Stimulated activated CD8-positive, alpha-beta memory T cell treated with anti-CD3 and anti-CD28 coated beads, Interleukin-4, amount 100 ng/mL, for 24 hours (primary cell): ENCODE data around the gene GEMIN8.

Source experiments
- DNase-seq: peaks from one replicate; pipeline ENCODE4 v3.0.0-alpha.2; 2020; ENCODE audit warnings: low read depth

Gene GEMIN8, protein sequence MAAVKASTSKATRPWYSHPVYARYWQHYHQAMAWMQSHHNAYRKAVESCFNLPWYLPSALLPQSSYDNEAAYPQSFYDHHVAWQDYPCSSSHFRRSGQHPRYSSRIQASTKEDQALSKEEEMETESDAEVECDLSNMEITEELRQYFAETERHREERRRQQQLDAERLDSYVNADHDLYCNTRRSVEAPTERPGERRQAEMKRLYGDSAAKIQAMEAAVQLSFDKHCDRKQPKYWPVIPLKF

DNA sequence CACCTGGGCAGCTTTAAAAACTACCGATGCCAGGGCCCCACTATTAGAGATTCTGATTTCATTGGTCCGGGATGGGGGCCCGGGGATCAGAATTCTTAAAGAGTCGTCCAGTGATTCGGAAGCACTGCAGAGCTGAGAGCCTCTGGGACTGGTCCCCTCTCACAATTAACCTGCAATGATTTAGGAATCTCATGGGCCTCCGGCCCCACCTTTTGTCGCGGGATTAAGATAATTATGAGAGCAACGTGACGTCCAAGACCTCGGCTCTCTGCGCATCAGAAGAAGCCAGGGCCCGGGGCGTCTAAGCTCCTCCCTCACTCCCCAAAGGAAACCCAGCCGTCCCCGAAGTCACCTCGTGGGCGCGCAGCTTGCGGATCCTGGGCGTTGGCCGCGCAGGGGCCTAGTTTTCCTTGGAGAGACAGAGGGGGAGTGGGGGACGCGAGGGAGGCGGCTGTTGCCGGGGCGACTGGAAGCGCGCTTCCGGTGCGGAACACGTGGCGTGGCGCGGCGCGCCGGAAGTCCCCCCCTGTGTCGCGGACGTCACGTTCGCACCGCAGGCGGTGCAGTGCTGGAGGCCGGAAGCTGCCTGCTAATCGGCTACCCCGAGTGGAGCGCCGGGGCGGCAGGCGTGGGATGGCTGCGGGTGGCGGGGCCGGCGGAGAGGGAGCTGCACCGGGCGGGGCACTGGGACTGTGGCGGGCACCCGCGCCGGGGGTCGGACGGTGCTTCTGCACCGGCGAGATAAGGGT, at the start of gene GEMIN8:
Gene GEMIN8 (minus strand): TSS at position 468 of the 749 bp plus-strand sequence. CDS start 8,414 bp downstream, outside the sequence.
- peak; percentile 87 for DNase-seq

DNA sequence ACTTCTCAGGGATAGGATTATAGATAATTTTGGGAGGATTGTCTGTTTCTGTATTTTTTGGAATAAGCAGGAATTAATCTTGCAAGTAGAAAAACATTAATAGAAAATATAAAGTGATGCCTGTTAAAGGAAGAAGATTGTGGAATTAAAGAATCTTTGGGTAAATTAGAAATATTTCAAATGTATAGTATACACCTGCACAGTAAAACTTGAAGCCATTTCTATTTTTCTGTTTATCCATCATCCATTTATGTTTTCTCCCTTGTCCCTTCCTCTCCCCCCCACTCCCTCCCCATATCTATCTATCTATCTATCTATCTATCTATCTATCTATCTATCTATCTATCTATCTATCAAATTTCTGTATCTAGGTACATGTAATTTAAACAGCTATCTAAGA, 46.9 kb upstream of the GEMIN8 start:
- DNase-seq: no peak

DNA sequence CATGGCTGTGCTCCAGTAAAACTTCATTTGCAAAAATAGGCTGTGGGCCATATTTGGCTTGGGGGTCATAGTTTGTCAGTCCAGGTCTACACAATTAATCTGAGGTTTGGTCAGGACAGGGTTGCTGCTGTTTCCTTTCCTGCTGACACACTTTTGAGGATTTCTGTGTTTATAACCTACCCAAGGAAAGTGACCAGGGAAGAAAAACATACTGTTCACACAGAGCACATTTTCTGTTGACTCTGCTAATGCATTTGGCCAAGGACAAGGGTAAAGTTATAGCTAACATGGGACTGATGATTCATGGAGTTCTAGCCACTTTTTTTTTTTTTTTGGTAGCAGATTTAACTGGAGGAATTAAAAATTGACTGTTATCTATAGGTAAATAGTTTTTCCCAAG, 43.9 kb upstream of the GEMIN8 start:
- no peak for DNase-seq

DNA sequence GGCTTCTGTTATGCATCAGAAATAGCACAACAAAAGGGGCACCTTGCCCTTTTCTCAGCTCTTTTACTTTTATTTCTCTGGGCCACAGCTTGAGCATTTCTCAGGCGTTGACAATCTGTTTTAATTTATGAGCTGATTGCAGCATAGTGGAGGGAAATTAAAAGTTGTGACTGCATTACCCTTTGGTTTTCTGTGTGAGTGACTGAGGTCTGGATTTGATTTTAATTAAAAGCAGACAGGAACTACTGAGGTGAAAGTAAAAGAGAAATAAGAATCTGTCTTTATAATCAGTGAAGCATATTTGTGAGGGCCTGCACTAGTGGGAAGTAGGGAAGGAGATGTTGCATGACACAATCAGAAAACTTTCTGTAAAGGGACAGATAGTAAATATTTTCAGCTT, 43.4 kb upstream of the GEMIN8 start:
- no peak for DNase-seq

DNA sequence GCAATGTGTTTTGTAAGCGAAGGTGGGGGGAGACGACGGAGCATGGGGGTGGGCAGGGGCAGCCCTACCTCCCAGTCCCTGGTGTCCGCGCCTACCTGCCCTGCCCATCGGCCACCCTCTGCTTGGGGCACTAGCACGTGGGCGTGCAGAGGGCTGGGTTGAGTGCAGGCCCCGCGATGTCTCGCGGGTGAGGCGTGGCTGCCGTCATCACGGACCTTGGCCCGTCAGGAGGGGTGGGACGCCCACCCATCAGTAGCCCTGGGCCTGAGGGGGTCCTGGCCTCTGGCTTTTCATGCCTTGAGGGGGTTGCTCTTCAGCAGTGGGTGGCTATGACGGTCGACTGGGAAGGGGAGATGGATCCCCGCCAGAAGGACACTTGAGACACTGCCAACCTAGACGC, 36.1 kb upstream of the GEMIN8 start:
- DNase-seq: no peak

DNA sequence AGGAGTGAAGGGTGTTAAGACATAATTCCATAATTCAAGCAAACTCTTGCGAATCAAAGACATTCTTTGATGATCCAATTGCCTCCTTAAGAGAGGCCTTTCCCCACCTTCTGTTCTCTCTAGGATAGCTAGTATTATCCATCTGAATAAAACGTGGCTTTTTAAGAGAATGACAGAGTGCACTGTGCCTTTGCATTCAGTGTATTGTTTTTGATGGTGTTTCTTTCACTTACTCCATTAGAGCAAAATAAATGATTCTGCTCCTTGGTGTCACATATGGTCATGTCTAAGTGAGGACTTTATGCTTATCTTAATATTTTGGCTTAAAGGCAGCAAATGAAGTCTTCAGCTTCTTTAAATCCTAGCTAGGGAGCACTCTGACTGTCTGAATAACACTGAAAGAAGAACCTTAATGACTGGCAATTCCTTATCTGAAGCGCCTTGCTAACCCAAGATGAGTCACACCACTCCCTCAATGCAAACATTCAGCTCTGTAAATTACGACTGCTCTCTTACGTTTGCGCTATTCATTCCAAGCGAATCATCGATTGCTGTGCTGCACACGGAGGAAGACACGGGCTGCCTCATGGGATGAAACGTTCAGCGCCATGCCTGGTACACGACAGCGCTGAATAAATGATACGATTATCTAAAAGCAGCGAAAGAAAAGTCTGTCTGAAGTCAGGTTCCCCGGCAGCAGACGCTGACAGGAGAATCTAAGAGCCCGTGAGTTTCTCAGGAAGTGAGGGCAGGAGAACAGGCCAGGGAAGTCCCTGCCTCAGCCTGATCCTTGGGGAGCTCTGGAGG, 35.1 kb upstream of the GEMIN8 start:
- no peak for DNase-seq

DNA sequence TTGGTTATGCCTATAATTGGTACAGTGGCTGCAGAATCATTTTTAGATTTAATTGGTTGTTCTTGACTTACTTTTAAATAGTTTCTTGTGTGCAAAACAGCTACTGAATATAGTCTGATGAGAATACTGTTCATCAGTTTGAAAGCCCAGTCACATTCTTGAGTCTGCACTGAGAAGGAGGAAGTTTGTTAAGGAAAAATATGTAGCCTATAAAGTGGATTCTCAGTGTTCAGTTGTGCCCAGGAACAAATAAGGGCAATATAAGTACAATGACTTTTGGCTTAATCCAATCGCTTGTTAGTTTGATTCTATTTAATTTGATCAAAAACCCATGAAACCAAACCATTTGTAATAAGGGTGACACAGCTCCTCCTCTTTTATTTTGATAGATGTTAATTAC, 32.8 kb upstream of the GEMIN8 start:
- DNase-seq: no peak

DNA sequence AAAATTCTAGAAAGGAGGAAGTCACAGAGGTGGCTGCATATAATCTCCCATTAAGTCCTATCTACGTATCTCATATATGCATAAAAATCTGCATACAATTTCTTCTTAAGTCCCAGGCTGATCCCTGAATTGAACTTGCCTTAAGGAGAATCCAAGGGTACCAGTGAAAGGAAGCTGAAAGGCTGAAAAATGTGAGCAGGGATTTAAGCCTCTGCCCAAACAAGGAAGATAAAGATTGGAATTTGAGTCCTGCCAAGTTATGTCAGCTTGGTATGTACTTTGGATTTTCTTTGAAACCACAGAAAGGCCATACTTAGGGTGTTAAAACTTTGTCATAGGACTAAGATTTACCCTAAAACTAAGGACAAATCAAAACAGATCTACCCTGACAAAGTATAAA, 26.5 kb upstream of the GEMIN8 start:
- DNase-seq: no peak

DNA sequence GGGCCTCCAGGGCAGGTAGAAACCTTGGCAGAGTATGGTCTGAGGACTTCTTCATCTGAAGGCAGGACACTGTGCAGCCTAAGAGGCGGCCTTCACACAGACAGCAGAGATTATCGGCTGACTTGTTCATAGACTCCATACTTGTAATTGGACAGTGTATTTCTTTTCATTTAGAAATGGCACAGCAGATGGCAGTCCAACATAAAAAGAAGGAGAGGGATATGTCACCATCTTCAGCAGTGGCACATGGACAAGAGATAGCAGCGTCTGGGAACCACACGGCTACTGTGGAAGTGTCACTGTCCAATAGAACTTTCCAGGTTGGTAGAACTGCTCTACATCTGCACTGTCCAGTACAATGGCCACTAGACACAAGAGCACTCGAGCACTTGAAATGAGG, 21.7 kb upstream of the GEMIN8 start:
- DNase-seq: no peak

DNA sequence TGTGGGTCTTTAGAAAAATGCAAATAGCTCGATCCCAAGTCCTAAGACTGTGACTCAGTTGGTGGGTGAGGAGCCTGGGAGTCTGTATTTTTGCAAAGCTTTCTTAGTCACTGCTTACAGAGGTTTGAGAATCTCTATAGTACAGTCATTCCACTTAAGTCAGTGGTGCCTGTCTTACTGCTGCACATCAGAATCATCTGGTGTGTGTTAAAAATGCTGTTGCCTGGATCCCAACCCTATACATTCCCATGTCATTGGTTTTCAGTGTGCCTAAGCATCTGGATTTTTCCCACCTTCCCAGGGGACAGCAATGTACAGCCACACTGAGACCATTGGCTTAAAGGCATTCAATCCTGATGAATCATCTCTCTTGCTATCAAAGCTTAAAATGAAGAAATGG, 21.0 kb upstream of the GEMIN8 start:
- no peak for DNase-seq

DNA sequence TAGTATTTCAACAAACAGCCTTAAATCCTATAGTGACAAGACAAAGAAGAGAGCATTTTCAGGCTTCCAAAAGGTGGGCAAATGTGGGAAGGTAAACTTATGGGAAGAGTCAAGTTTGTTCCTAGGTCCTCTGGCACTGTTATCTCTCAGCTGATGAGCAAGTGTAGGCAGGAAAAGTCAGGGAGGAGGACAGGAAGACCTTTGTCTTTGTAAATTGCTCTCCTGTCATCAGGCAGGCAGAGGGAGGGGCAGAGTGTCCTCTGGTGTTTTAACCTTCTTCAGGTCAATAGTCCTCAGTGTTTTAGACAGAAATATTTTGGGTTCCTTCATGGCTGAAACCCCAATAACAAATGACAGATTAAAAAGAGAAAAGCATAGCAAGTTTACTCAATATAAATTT, 13.5 kb upstream of the GEMIN8 start:
- no peak for DNase-seq

DNA sequence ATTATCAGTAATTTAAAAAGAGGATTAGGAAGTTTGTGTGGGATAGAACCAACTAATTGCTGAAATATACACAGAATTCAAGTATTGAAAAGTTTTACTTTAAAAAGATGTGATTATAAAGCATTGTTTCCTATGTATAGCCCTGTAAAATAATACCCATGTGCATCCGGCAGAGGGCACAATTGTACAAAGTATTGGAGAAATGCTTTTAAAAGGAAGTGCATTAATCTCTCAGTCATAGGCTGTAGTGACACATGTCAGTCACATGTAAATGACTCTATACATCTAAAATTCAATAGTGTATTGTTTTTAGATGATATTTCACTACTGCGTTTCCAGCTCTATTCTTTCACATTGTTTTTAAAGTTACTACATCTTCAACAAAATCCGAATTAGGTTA, 9.7 kb upstream of the GEMIN8 start:
- peak; percentile 38 for DNase-seq

DNA sequence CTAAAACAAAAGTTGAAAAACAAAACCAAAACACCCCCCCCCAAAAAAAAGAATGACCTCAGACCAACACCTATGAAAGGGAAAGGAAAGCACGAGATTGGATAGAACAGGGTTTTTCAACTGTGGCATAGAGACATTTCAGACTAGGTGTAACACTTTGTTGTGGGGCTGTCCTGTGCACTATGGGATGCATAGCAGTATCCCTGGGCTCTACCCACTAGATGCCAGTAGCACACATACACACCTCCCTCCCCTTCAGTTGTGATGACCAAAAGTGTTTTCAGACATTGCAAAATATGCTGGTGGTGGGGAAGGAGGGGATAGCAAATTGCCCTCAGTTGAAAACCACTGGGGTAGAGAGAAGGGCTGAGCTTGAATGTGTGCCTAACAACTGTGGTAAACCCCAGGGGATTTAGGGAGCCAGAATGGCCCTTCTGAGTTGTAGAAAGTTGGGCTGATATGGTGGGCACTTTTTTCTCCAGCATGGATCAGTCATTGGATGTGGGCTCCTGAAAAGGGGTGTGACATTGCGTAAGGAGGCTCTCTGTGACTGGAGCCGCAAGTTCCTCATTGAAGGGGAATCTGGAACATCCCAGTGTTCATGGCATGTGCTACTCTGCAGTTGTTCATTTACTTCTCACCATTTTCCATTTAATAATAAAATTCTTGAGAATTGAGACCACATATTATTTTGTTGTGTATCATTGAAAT, 8.8 kb upstream of the GEMIN8 start:
- no peak for DNase-seq

DNA sequence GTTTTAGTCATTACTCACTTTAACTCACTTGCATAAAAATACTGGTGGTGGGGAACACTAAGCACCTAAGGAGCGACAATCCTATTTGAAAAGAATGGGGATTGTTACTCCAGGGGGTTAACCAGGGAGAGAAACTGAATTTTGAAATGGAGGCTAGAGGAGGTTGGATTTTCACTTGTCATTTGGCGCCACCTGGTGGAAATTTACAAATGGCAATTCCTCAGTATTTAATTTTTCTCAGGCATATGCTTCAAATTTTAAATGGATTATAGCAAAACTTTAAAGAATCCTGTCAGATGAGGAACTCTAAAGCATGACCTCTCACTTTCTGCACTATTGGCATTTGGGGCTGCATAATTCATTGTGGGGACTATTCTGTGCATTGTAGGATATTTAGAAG, 2.7 kb upstream of the GEMIN8 start:
- DNase-seq: peak; percentile 30

DNA sequence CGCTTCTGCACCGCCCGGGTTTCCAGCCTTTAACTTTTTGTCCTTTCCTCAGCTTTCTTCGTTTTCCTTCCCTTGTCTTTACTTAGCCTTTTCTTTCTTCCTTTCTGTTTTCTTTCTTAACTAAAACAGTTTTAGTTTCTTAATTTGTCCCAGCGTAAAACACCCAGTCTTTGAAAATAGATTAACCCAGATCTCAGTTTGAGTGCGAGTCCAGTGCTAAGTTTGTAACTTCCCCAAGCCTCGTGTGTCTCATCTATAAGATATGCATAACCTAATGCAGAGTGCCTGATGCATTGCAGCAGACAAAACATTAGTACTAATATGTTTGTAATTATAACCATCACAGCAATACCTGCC, 460 bp upstream of the GEMIN8 start:
- DNase-seq: no peak

DNA sequence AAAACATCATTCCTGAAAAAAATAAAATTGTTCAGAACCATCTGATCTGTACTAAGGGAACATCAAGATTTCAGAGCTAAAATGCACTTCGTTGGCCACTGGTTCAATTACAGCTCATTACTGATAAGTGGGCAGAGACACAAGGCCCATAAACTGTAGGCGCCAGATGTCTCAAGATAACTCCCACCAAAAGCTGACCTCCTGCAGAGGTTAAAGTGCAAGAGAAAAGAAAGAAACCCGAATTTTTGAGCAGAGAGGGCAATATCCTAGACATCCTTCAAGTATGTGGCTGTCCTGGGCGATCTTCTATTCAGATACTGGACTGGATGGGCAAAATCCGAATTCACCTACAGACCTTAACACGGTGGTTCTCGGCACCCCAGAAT, 660 bp downstream of the GEMIN8 start:
- no peak for DNase-seq

DNA sequence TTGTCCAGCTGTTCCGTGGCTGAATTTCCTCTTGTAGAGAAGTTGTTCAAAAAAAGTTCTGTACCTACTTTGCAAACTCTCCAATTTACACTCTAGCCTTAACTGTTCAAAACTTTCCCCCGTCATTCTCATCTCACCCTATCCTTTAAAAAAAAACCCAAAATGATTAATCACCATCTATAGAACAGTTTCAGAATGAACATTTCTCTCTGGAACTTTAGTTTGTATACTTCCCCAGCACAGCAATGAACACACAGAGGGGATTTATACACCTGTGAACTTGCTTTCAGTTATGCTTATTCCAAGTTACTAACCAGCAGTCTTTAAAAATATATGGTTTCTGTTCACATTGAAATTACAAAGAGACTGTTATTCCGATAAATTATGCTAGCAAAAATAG, 1.2 kb downstream of the GEMIN8 start:
- DNase-seq: no peak

DNA sequence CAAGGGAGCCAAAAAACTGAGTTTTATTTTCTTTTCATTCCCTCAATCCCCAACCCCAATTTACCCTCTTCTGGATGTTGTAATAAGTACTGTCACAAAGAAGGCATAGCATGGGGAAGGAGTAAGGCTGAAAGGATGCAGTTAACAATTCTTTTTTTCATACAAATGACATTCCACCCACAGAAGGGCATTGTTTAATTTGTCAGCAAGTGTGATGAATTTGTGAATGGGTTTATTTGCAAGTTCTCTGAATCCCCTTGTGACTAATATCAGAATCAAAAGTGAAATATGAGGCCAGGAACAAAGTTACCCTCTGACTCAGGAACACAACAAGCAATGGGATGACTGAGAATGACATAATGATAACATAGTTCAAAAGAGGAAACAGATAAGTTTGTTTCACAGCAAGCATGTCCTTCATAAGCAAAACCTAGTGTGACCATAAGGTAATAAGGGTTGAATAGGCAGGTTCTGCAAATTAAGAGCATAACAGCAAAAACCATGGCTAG, 2.1 kb downstream of the GEMIN8 start:
- no peak for DNase-seq

DNA sequence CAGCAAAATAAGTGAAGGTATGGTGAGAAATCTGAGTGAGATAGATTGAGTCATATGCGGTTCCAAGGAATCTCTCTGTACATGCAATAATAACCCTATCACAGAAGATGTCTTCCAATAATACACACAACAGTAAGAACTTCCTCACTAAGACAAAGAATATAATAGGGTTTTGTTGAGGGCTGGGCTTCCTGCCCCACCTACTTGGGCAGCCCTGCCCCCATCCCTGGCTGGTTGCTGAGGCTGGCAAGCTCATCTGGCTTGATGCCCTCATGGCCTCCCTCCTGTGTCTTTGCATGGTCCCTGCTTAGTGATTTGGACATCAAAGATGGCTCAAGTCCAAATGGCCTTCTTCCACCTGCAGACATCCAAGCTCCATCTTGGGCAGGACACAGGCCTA, 2.7 kb downstream of the GEMIN8 start:
- no peak for DNase-seq

DNA sequence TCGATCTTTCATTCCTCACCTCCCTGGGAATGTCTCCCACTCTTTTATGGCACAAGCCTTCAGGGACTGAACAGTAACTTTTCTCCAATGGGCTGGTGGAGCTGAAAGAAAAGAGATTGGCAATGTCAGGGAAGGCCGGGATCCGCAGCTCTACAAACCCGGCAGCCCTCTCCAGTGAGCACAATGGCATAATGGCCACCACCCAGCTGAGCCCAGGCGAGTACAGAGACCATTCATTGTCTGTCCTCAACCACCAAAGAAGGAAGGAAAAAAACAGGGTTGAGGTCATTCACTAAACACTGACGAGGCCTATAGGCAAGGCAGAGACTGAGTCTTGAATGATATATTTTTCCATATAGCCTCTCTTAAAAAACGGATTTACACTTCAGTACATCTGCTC, 3.6 kb downstream of the GEMIN8 start:
- no peak for DNase-seq

DNA sequence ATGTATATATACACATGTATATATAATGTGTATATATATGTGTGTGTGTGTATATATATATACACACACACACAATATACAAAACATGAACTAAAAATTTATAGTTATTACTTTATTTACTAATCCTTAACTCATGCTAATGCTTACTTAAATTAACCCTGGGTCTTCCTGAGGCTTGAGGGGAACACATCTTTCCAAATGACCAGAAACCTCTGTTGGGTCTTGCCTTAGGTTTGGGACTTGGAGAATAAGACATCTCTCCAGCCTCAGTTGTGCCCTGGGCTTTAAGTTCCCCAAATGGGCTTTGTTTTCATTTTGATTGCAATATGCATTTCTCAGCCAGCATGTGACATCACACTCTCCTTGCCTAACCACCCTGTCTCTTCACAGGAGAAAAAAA, 7.7 kb downstream of the GEMIN8 start:
- no peak for DNase-seq

DNA sequence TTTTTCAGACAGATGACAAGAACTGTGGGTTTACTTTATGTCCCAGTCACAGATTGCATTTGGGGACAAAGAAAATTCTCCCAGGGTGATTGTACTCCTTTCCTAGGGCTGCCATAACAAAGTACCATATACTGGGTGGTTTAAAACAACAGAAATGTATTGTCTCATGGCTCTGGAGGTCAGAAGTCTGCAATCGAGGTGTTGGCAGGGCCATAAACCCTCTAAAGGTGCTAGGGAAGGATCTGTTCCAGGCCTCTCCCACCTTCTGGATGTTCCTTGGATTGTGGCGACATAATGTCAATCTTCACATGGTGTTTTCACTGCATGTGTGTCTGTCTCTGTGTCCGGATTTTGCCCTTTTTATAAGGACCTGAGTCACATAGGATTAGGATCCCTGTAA, 12.3 kb downstream of the GEMIN8 start:
- DNase-seq: no peak
